GM12873 (cell line): ENCODE data around the gene ATIC.

Experiments
- TF ChIP-seq, protein P1 (sequence below): IDR thresholded peaks from 2 replicates; pipeline ENCODE4 v1.5.1; 2012; ENCODE audit warnings: low read depth, mild to moderate bottlenecking, moderate library complexity, low read length, control low read depth; ENCODE audit not compliant: insufficient read depth; ENCODE audit errors: missing control alignments

The ATIC gene

DNA sequence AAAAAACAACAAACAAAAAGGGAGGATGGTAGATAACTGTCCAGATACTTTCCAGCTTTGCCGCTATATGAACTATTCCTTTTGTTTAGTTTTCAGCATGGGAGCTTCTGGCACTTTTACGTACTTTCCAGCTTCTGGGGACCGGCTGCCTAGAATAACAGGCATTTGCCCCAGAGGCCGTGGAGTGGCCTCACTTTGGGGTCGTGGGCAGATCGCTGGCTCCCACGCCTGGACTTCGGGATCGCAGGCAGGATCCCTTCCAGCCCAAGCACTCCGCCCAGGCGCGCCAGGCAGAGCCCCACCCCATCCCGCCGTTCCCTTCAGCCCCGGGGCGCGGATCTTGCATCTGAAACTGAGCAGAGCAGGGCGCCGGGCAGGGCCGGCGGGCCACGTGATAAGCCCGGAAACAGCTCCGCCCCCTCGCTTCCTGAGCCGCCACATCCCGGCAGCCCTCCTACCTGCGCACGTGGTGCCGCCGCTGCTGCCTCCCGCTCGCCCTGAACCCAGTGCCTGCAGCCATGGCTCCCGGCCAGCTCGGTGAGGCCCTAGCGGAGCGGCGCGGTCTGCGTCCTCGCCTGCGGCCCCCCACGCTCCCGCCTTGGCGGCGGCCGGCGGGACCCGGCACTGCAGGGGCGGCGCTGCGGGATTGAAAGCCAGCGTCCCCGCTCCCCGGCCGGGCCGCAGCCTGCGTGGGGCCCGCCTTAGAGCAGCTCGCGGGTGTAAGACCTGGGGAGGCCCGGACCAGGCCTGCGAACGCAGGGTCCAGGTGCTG is at the start of gene ATIC:
Gene ATIC, plus strand, starts transcription at position 435 of the 772 bp plus-strand sequence. Its CDS starts 84 bp downstream, at position 519.
- TF ChIP-seq, protein P1, sequence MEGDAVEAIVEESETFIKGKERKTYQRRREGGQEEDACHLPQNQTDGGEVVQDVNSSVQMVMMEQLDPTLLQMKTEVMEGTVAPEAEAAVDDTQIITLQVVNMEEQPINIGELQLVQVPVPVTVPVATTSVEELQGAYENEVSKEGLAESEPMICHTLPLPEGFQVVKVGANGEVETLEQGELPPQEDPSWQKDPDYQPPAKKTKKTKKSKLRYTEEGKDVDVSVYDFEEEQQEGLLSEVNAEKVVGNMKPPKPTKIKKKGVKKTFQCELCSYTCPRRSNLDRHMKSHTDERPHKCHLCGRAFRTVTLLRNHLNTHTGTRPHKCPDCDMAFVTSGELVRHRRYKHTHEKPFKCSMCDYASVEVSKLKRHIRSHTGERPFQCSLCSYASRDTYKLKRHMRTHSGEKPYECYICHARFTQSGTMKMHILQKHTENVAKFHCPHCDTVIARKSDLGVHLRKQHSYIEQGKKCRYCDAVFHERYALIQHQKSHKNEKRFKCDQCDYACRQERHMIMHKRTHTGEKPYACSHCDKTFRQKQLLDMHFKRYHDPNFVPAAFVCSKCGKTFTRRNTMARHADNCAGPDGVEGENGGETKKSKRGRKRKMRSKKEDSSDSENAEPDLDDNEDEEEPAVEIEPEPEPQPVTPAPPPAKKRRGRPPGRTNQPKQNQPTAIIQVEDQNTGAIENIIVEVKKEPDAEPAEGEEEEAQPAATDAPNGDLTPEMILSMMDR = no peak

DNA sequence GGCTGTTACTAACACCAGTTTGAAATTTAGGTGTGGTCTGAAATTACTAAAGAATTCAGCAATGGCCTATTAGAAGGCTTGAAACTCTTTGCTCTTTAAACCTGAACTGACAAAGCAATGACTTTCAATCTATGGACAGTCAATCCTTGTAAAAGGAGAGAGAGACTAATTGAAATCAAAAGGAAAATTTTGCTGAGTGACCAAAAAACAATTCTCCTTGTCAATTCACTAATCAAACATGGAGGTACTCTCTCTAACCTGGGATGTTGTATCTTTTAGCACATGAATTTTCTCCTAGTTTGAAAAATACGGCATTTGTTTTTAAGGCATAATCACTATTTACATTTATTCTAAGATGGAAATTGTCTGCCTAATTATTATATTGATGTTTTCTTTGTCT is 49.6 kb upstream of the ATIC start:
- TF ChIP-seq, protein P1 = no peak

DNA sequence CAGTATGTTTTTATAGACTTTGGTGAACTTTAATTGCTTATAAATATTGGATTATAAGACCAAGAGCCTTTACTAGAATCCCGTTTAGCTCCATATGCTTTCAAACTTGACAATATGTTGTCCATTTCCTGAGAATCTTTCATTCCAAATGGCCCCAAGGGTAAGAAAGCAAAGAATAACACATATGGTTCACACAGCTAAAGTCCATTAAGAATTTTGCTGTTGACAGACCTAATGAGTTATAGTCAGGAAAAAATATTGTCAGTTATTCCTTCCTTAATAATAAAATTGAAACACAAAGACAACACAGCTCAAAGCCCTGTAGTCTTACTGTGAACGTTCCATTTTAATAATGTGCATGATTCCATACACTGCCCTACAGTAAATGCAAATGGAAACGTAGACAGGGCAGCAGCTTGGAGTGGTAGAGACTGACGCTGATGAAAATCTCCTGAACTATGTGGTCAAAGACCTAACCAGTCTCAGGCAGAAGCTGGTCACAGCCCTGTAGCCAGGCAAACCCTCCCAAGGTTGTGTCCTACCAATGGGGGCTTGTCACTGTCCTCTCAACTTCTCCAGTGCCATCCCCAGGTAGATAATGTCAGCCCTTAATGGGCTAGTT is 49.0 kb upstream of the ATIC start:
- TF ChIP-seq, protein P1 = no peak

GRCh38 chr2:215264374-215264773 is 47.5 kb upstream of the ATIC start:
- TF ChIP-seq, protein P1 = no peak

GRCh38 chr2:215269397-215270117 is 42.3 kb upstream of the ATIC start:
- TF ChIP-seq, protein P1 = peak; percentile 70

DNA sequence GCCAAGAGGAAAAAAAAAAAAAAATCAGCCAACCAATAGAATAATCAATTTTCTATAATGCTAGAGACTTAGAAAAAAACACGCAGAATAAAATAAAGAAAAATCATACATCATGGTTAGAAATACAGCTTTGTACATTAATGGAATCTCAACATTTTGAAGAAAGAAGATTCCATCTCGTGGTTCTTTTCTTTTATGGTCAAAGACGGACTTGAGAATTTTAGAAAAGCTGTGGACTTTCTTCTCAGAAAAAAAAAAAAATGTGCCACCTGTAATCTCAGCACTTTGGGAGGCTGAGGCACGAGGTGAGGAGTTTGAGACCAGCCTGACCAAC is 41.8 kb upstream of the ATIC start:
- TF ChIP-seq, protein P1 = no peak

GRCh38 chr2:215271446-215271845 is 40.4 kb upstream of the ATIC start:
- TF ChIP-seq, protein P1 = no peak
